Astrocyte (in vitro differentiated cells and primary cell): ENCODE data around the gene TRIM44. TPM values are rescaled to one million over a fixed set of nuclear protein-coding genes. Genes with fewer than 3 reads are reported as not detected.

Experiments
- DNase-seq: peaks from one replicate; pipeline ENCODE4 v3.0.0-alpha.2; 2010; ENCODE audit warnings: low read depth
- FAIRE-seq: peaks from 2 replicates; lab custom pipeline; 2011; peaks lifted over from hg19 to GRCh38; lab: Jason Lieb, UNC
- H2AFZ ChIP-seq: 2 replicates; pipeline ENCODE4 v1.6.0; 2012; ENCODE audit warnings: low read depth, low read length, inconsistent platforms
- H3K27ac ChIP-seq: 2 replicates; pipeline ENCODE4 v1.5.1; 2011; ENCODE audit warnings: low read depth, low read length, inconsistent platforms
- H3K27me3 ChIP-seq: 2 replicates; pipeline ENCODE4 v1.6.0; 2011; ENCODE audit warnings: low read length, inconsistent platforms; ENCODE audit not compliant: insufficient read depth
- H3K36me3 ChIP-seq: 2 replicates; pipeline ENCODE4 v1.5.1; 2011; ENCODE audit warnings: low read length, inconsistent platforms; ENCODE audit not compliant: insufficient read depth
- H3K4me1 ChIP-seq: 2 replicates; pipeline ENCODE4 v1.5.1; 2011; ENCODE audit warnings: low read length, inconsistent platforms; ENCODE audit not compliant: insufficient read depth
- H3K4me2 ChIP-seq: 2 replicates; pipeline ENCODE4 v1.6.0; 2012; ENCODE audit warnings: low read length, inconsistent platforms
- H3K4me3 ChIP-seq: 2 replicates; pipeline ENCODE4 v1.5.1; 2011; ENCODE audit warnings: low read depth, mild to moderate bottlenecking, low read length, inconsistent platforms; ENCODE audit not compliant: insufficient read depth
- H3K79me2 ChIP-seq: 2 replicates; pipeline ENCODE4 v1.6.0; 2012; ENCODE audit warnings: mild to moderate bottlenecking, low read length, inconsistent platforms; ENCODE audit not compliant: insufficient read depth
- H3K9ac ChIP-seq: 2 replicates; pipeline ENCODE4 v1.6.0; 2012; ENCODE audit warnings: mild to moderate bottlenecking, low read length, inconsistent platforms
- H3K9me3 ChIP-seq: 2 replicates; pipeline ENCODE4 v1.5.1; 2012; ENCODE audit warnings: low read depth, mild to moderate bottlenecking, low read length, inconsistent platforms; ENCODE audit not compliant: insufficient read depth
- H4K20me1 ChIP-seq: 2 replicates; pipeline ENCODE4 v1.6.0; 2012; ENCODE audit warnings: low read length, inconsistent platforms; ENCODE audit not compliant: insufficient read depth
- H3K27ac Mint-ChIP-seq: one replicate; pipeline ENCODE4 v1.8.0; 2021; ENCODE audit warnings: mild to moderate bottlenecking, mixed read lengths; ENCODE audit not compliant: unreplicated experiment
- H3K27me3 Mint-ChIP-seq: one replicate; pipeline ENCODE4 v1.8.0; 2021; ENCODE audit warnings: low read depth, mixed read lengths; ENCODE audit not compliant: unreplicated experiment
- H3K36me3 Mint-ChIP-seq: one replicate; pipeline ENCODE4 v1.8.0; 2021; ENCODE audit warnings: low read depth, mixed read lengths; ENCODE audit not compliant: unreplicated experiment
- H3K4me1 Mint-ChIP-seq: one replicate; pipeline ENCODE4 v1.8.0; 2021; ENCODE audit warnings: low read depth, mixed read lengths; ENCODE audit not compliant: unreplicated experiment
- H3K4me3 Mint-ChIP-seq: one replicate; pipeline ENCODE4 v1.8.0; 2021; ENCODE audit warnings: mild to moderate bottlenecking, moderate library complexity, mixed read lengths; ENCODE audit not compliant: unreplicated experiment
- H3K9me3 Mint-ChIP-seq: one replicate; pipeline ENCODE4 v1.8.0; 2021; ENCODE audit warnings: mild to moderate bottlenecking, mixed read lengths; ENCODE audit not compliant: unreplicated experiment
- CTCF ChIP-seq: IDR thresholded peaks from 2 replicates; pipeline ENCODE4 v1.5.1; 2011; ENCODE audit warnings: low read depth, mild to moderate bottlenecking, inconsistent platforms, low read length, moderate library complexity; ENCODE audit not compliant: insufficient read depth
- EZH2 ChIP-seq: IDR thresholded peaks from 2 replicates; pipeline ENCODE4 v1.6.1; 2012; ENCODE audit warnings: mild to moderate bottlenecking, low read length, inconsistent platforms; ENCODE audit not compliant: insufficient read depth
- total RNA-seq: library from RNA; stranded (reverse); gene quantifications from 2 replicates; pipeline ENCODE4 v1.2.1, GENCODE V29; 2021

TRIM44 gene
- total RNA-seq, 1 donor from 2014 or later: 61.0 TPM

- Mint-ChIP-seq H3K9me3 (peaks cover 7% of the 10 kb centered on the region), H3K27ac (peak overlapping the region; percentile 16), H3K4me1 (peaks cover 32% of the 10 kb centered on the region), H3K27me3 (no peaks in the 10 kb centered on the region), H3K36me3 (peaks cover 6% of the 10 kb centered on the region), H3K4me3 (no peak overlapping the region)
- peaks cover 53% of the 10 kb centered on the region for H4K20me1 ChIP-seq
- H3K36me3 ChIP-seq: no peaks in the 10 kb centered on the region
- peak; percentile 53 for DNase-seq
- H3K4me1 ChIP-seq: peaks cover 6% of the 10 kb centered on the region
- no peak overlapping the region for H3K9ac ChIP-seq
- no peak overlapping the region for H3K4me2 ChIP-seq
- H3K27me3 ChIP-seq: no peaks in the 10 kb centered on the region
- no peak for FAIRE-seq
- peaks cover 3% of the 10 kb centered on the region for H3K9me3 ChIP-seq
- H3K27ac ChIP-seq: no peak overlapping the region
- TF ChIP-seq EZH2: no peak
- no peak for TF ChIP-seq CTCF
- peaks cover 29% of the 10 kb centered on the region for H3K79me2 ChIP-seq
- no peak overlapping the region for H3K4me3 ChIP-seq
- H2AFZ ChIP-seq: no peak overlapping the region
Measured at GRCh38 chr11:35780951-35781860, 118.6 kb downstream of the TRIM44 start.

GRCh38 chr11:35781861-35782470 is 119.4 kb downstream of the TRIM44 start:
- Histone ChIP-seq H3K9me3 (peaks cover 3% of the 10 kb centered on the region), H4K20me1 (peaks cover 60% of the 10 kb centered on the region), H3K27ac (no peak overlapping the region), H2AFZ (no peak overlapping the region), H3K4me2 (no peak overlapping the region), H3K9ac (no peak overlapping the region), H3K79me2 (peaks cover 30% of the 10 kb centered on the region), H3K4me3 (no peak overlapping the region), H3K4me1 (peaks cover 10% of the 10 kb centered on the region), H3K27me3 (no peaks in the 10 kb centered on the region), H3K36me3 (no peaks in the 10 kb centered on the region)
- Mint-ChIP-seq H3K36me3 (peaks cover 6% of the 10 kb centered on the region), H3K9me3 (peaks cover 5% of the 10 kb centered on the region), H3K4me3 (no peak overlapping the region), H3K27me3 (no peaks in the 10 kb centered on the region), H3K4me1 (peaks cover 39% of the 10 kb centered on the region), H3K27ac (peak overlapping the region; percentile 77)
- no peak for FAIRE-seq
- DNase-seq: no peak
- TF ChIP-seq CTCF (no peak), EZH2 (no peak)
